H1 (cell line): ENCODE measurements around the gene SPRR1A. TPM values are rescaled to one million over a fixed set of nuclear protein-coding genes. Genes with fewer than 3 reads are reported as not detected.

ENCODE experiments used
- CTCF ChIA-PET: fragments of 300-600 bp; sonication (Branson Sonifier 250); formaldehyde crosslinking; loops from one replicate; lab custom pipeline; 2021; ENCODE audit not compliant: partially characterized antibody; lab: Charles Lee
- POLR2A ChIA-PET: fragments of 300-600 bp; sonication (Branson Sonifier 250); formaldehyde crosslinking; loops from one replicate; lab custom pipeline; 2021; ENCODE audit warnings: inconsistent platforms; ENCODE audit not compliant: partially characterized antibody; lab: Charles Lee
- DNase-seq, 2 experiments: peaks; one replicate each; pipeline versions ENCODE4 v3.0.0 to v3.0.0-alpha.2; 2010 to 2022; ENCODE audit warnings: low spot score in 2 of 2, low read depth in 1 of 2, mixed read lengths in 1 of 2
- FAIRE-seq: peaks from 2 replicates; lab custom pipeline; 2011; peaks lifted over from hg19 to GRCh38; lab: Jason Lieb, UNC
- H2AFZ ChIP-seq: 2 replicates; pipeline ENCODE4 v1.8.1; 2012; ENCODE audit warnings: low read length, inconsistent platforms
- H2AK5ac ChIP-seq: 2 replicates; pipeline ENCODE4 v1.6.1; 2013; ENCODE audit warnings: low read depth, low read length
- H2BK120ac ChIP-seq: replicated peaks from 2 replicates; pipeline ENCODE3; 2013; ENCODE audit warnings: low read depth, low read length, inconsistent platforms
- H2BK12ac ChIP-seq: 2 replicates; pipeline ENCODE4 v1.6.1; 2013; ENCODE audit warnings: low read depth, low read length
- H2BK15ac ChIP-seq: 2 replicates; pipeline ENCODE4 v1.6.1; 2013; ENCODE audit warnings: low read length
- H2BK20ac ChIP-seq: 2 replicates; pipeline ENCODE4 v1.6.1; 2013; ENCODE audit warnings: low read length
- H2BK5ac ChIP-seq: 2 replicates; pipeline ENCODE4 v1.6.1; 2013; ENCODE audit warnings: low read depth, low read length
- H3K14ac ChIP-seq: 2 replicates; pipeline ENCODE4 v1.6.1; 2013; ENCODE audit warnings: inconsistent platforms; ENCODE audit not compliant: insufficient read length
- H3K18ac ChIP-seq: 2 replicates; pipeline ENCODE4 v1.6.1; 2013; ENCODE audit warnings: low read length; ENCODE audit errors: extremely low read depth
- H3K23ac ChIP-seq: 2 replicates; pipeline ENCODE4 v1.6.1; 2013; ENCODE audit warnings: inconsistent platforms; ENCODE audit not compliant: insufficient read length
- H3K23me2 ChIP-seq: 2 replicates; pipeline ENCODE4 v1.6.1; 2013; ENCODE audit warnings: low read depth, low read length
- H3K27ac ChIP-seq: 2 replicates; pipeline ENCODE4 v1.6.1; 2011; ENCODE audit warnings: low read depth, low read length, inconsistent platforms
- H3K27me3 ChIP-seq, 4 experiments: replicated peaks in 1 of 4; 1 replicate in 1 of 4; 2 replicates in 3 of 4; pipeline versions ENCODE4 v1.6.1 to v1.8.1; 2011 to 2013; ENCODE audit warnings: low read length in 3 of 4, mild to moderate bottlenecking in 3 of 4, inconsistent platforms in 2 of 4, mixed read lengths in 2 of 4, moderate library complexity in 1 of 4; ENCODE audit not compliant: control insufficient read depth in 3 of 4, insufficient read depth in 3 of 4; ENCODE audit errors: extremely low read depth in 1 of 4
- H3K36me3 ChIP-seq, 4 experiments: 2 replicates each; pipeline versions ENCODE4 v1.6.1 to v1.8.1; 2011 to 2013; ENCODE audit warnings: mild to moderate bottlenecking in 4 of 4, low read length in 3 of 4, moderate library complexity in 2 of 4, control low read depth in 1 of 4, inconsistent platforms in 1 of 4; ENCODE audit not compliant: insufficient read depth in 4 of 4, control insufficient read depth in 2 of 4
- H3K4ac ChIP-seq: replicated peaks from 2 replicates; pipeline ENCODE3; 2013; ENCODE audit warnings: low read length, low read depth, mixed read lengths, inconsistent platforms; ENCODE audit not compliant: insufficient read length
- H3K4me1 ChIP-seq, 4 experiments: replicated peaks in 1 of 4; 1 replicate in 1 of 4; 2 replicates in 3 of 4; pipeline versions ENCODE4 v1.6.1 to v1.8.1; 2011 to 2013; ENCODE audit warnings: low read length in 3 of 4, inconsistent platforms in 2 of 4, mixed read lengths in 1 of 4; ENCODE audit not compliant: insufficient read depth in 4 of 4, control insufficient read depth in 3 of 4
- H3K4me2 ChIP-seq, 2 experiments: 2 replicates each; pipeline versions ENCODE4 v1.6.1 to v1.8.1; 2011 to 2013; ENCODE audit warnings: low read depth in 2 of 2, low read length in 2 of 2, control low read depth in 1 of 2, inconsistent platforms in 1 of 2, mild to moderate bottlenecking in 1 of 2; ENCODE audit not compliant: insufficient read depth in 1 of 2
- H3K4me3 ChIP-seq, 4 experiments: fragments of 200-600, 300-600 bp in 1 of 4; sonication (generic), shearing (Covaris generic), sonication (Bioruptor Twin) in 1 of 4; 2 replicates each; pipeline versions ENCODE4 v1.5.1 to v1.8.1; 2011 to 2016; ENCODE audit warnings: low read length in 4 of 4, low read depth in 3 of 4, control low read depth in 2 of 4, inconsistent platforms in 2 of 4, mild to moderate bottlenecking in 2 of 4, mixed read lengths in 1 of 4, moderate library complexity in 1 of 4; ENCODE audit not compliant: insufficient read depth in 2 of 4; ENCODE audit errors: extremely low read depth in 1 of 4
- H3K56ac ChIP-seq: replicated peaks from 2 replicates; pipeline ENCODE3; 2013; ENCODE audit warnings: low read depth, mild to moderate bottlenecking, mixed read lengths, low read length, inconsistent platforms; ENCODE audit not compliant: insufficient read length
- H3K79me1 ChIP-seq: 2 replicates; pipeline ENCODE4 v1.6.1; 2013; ENCODE audit warnings: low read depth, low read length, control low read depth
- H3K79me2 ChIP-seq, 2 experiments: 2 replicates each; pipeline versions ENCODE4 v1.6.1 to v1.8.1; 2012 to 2013; ENCODE audit warnings: low read length in 2 of 2, mild to moderate bottlenecking in 2 of 2, inconsistent platforms in 1 of 2; ENCODE audit not compliant: insufficient read depth in 2 of 2, control insufficient read depth in 1 of 2
- H3K9ac ChIP-seq, 4 experiments: replicated peaks in 1 of 4; 1 replicate in 1 of 4; 2 replicates in 3 of 4; pipeline versions ENCODE4 v1.6.1 to v1.8.1; 2011 to 2013; ENCODE audit warnings: low read depth in 3 of 4, low read length in 3 of 4, control low read depth in 2 of 4, mild to moderate bottlenecking in 2 of 4, moderate library complexity in 2 of 4, inconsistent platforms in 1 of 4; ENCODE audit errors: extremely low read depth in 1 of 4
- H3K9me3 ChIP-seq, 2 experiments: 2 replicates each; pipeline versions ENCODE4 v1.6.1 to v1.8.1; 2012 to 2013; ENCODE audit warnings: mild to moderate bottlenecking in 2 of 2, moderate library complexity in 2 of 2, control low read depth in 1 of 2, inconsistent platforms in 1 of 2, low read depth in 1 of 2, low read length in 1 of 2, mixed read lengths in 1 of 2; ENCODE audit not compliant: insufficient read depth in 2 of 2
- H4K20me1 ChIP-seq, 2 experiments: replicated peaks in 1 of 2; 2 replicates each; pipeline versions ENCODE3 to v1.8.1; 2011 to 2013; ENCODE audit warnings: inconsistent platforms in 2 of 2, low read length in 2 of 2, mild to moderate bottlenecking in 1 of 2; ENCODE audit not compliant: insufficient read depth in 2 of 2, control insufficient read depth in 1 of 2
- H4K5ac ChIP-seq: 2 replicates; pipeline ENCODE4 v1.6.1; 2013; ENCODE audit warnings: low read length, low read depth, mixed read lengths, inconsistent platforms; ENCODE audit not compliant: insufficient read length
- H4K8ac ChIP-seq: 2 replicates; pipeline ENCODE4 v1.8.0; 2013; ENCODE audit warnings: mild to moderate bottlenecking, moderate library complexity, low read length, inconsistent platforms; ENCODE audit not compliant: insufficient read depth; ENCODE audit errors: extremely low read depth
- H4K91ac ChIP-seq: replicated peaks from 2 replicates; pipeline ENCODE3; 2013; ENCODE audit warnings: low read length, mixed read lengths, inconsistent platforms; ENCODE audit not compliant: insufficient read length
- CREB1 ChIP-seq: IDR thresholded peaks from 2 replicates; pipeline ENCODE4 v1.6.1; 2012; ENCODE audit warnings: inconsistent platforms
- RAD21 ChIP-seq, 2 experiments: IDR thresholded peaks in 1 of 2; conservative IDR thresholded peaks in 1 of 2; 2 replicates each; pipeline ENCODE4 v1.6.1; 2011; ENCODE audit warnings: low read depth in 2 of 2, low read length in 2 of 2, improper control_type of control experiment in 1 of 2, inconsistent platforms in 1 of 2, mild to moderate bottlenecking in 1 of 2, moderate library complexity in 1 of 2
- RFX5 ChIP-seq: IDR thresholded peaks from 2 replicates; pipeline ENCODE4 v1.6.1; 2011; ENCODE audit warnings: low read depth, low read length, improper control_type of control experiment, borderline replicate concordance
- TBP ChIP-seq: IDR thresholded peaks from 2 replicates; pipeline ENCODE4 v1.6.1; 2011; ENCODE audit warnings: low read depth, low read length, improper control_type of control experiment
- USF2 ChIP-seq: IDR thresholded peaks from 2 replicates; pipeline ENCODE4 v1.6.1; 2011; ENCODE audit warnings: low read length, improper control_type of control experiment
- WGBS, 2 experiments: shearing (Covaris generic) in 1 of 2; methylation state at CpG; one replicate each; pipeline versions ENCODE4 v1.1.6 to v1.1.7; 2013 to 2015; ENCODE audit warnings: low lambda C conversion rate in 2 of 2, mixed read lengths in 2 of 2, inconsistent platforms in 1 of 2, low coverage in 1 of 2, missing lambda C conversion rate in 1 of 2; ENCODE audit not compliant: insufficient replicate concordance in 2 of 2, insufficient coverage in 1 of 2, insufficient read length in 1 of 2; ENCODE audit errors: extremely low coverage in 1 of 2, missing lambda C conversion rate in 1 of 2; 5-methylcytosine and 5-hydroxymethylcytosine counted together
- polyA plus RNA-seq, 7 experiments: library from polyadenylated mRNA; depleted of rRNA in 3 of 7; stranded (reverse) in 5 of 7; unstranded in 2 of 7; fragments of >200 nt in 5 of 7; fragments of 200-250 nt in 2 of 7; gene quantifications; 1 replicate in 5 of 7; 2 replicates in 1 of 7; 4 replicates in 1 of 7; pipeline versions ENCODE4 v1.2.1 to v1.2.3, GENCODE V29; 2011 to 2013; ENCODE audit warnings: missing spikeins in 2 of 7, mixed read lengths in 2 of 7
- total RNA-seq: library from RNA; stranded (reverse); fragmentation: NEBNext Ultra II Directional; extraction: Animal tissue kit (Norgen Biotek cat#: 25700); gene quantifications from 2 replicates; pipeline ENCODE4 v1.2.1, GENCODE V29; 2021

SPRR1A gene
- total and polyA plus RNA-seq, 2 of the 8 experiments (the other 6 are each of a cell fraction or from before 2014, with no cell fraction given), result not detected

GRCh38 chr1:152967201-152967600 is 16.7 kb upstream of the SPRR1A start:
- H2BK12ac ChIP-seq, result no peak overlapping the region
- no peak overlapping the region for H2BK120ac ChIP-seq
- H4K8ac ChIP-seq, result no peak overlapping the region
- H2BK5ac ChIP-seq, result no peak overlapping the region
- ChIA-PET CTCF (interaction anchor here (0.7 to 4.7 kb wide), 4 partner anchors 96 to 257 kb away, joined by 3 to 27 read pairs (median 4); no protein-coding TSS in a partner anchor), POLR2A (no interaction called here)
- WGBS, 2 experiments, result 89% methylated on average over 7 of the region's 7 CpGs; no CpG with 5 or more reads in 1 of the 2 experiments
- no peak overlapping the region for H3K9ac ChIP-seq
- no peaks in the 10 kb centered on the region for H3K23me2 ChIP-seq
- no peaks in the 10 kb centered on the region for H3K36me3 ChIP-seq
- no peak overlapping the region for H3K56ac ChIP-seq
- peaks cover 0 to 4% of the 10 kb centered on the region in 2 experiments; a peak in 1 of 4 replicates for H3K9me3 ChIP-seq
- H3K27ac ChIP-seq, result no peak overlapping the region
- H3K4me2 ChIP-seq, result no peak overlapping the region
- no peak overlapping the region for H2AK5ac ChIP-seq
- no peak overlapping the region for H3K23ac ChIP-seq
- no peaks in the 10 kb centered on the region for H3K4me1 ChIP-seq
- no peak overlapping the region for H2BK15ac ChIP-seq
- H2BK20ac ChIP-seq, result no peak overlapping the region
- no peak overlapping the region for H3K4me3 ChIP-seq
- TF ChIP-seq CREB1 (no peak), RAD21 (IDR thresholded peaks at IDR 0.05 in 1 of 2, conservative IDR thresholded peaks at IDR 0.05 in 1 of 2; ENCODE audit: low read depth in 2 of 2, low read length in 2 of 2) (no peak), RFX5 (no peak), TBP (no peak), USF2 (no peak)
- no peaks in the 10 kb centered on the region for H3K79me1 ChIP-seq
- H3K4ac ChIP-seq, result no peak overlapping the region
- H3K79me2 ChIP-seq, result no peaks in the 10 kb centered on the region
- no peak overlapping the region for H4K5ac ChIP-seq
- FAIRE-seq (no peak), DNase-seq (no peak)
- no peaks in the 10 kb centered on the region for H3K27me3 ChIP-seq
- no peak overlapping the region for H4K91ac ChIP-seq
- H3K18ac ChIP-seq, result no peak overlapping the region
- no peak overlapping the region for H2AFZ ChIP-seq
- no peaks in the 10 kb centered on the region for H4K20me1 ChIP-seq
- H3K14ac ChIP-seq, result no peak overlapping the region
